ENCODE results near the gene CTU1.

Gene CTU1

GRCh38 chr19:51084505-51084904, 23.7 kb downstream of the CTU1 start:
- Histone ChIP-seq H3K36me3 (no peaks in the 10 kb centered on the region), H3K4me3 (ENCODE audit: low read depth, low read length) (no peak overlapping the region), H3K27ac (no peak overlapping the region), H3K27me3 (ENCODE audit: insufficient read depth, low read depth, severe bottlenecking) (peaks cover 91% of the 10 kb centered on the region), H3K9me3 (ENCODE audit: severe bottlenecking) (no peaks in the 10 kb centered on the region)
- no peak for TF ChIP-seq CTCF (IDR thresholded peaks at IDR 0.05; ENCODE audit: low read depth, low read length)
- DNase-seq, result no peak

DNA sequence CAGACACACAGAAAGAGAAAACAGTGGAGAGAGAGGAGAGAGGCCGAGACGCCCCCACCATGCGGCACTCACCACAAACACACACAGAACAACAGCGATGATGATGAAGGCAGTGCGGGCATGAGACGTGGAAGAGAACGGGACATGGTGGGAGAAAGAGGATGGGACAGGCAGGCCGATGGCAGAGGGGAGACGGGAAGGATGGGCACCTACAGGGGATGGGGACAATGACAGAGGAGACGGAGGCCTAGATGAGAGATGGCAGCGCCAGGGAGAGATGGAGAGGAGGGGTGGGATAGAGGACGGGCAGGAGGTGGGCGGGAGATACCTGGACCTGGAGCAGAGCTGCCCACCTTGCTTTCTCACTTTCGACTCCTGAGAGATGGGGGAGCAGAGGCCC, 24.4 kb downstream of the CTU1 start:
- peaks cover 86% of the 10 kb centered on the region for H3K27me3 ChIP-seq (ENCODE audit: insufficient read depth, low read depth, severe bottlenecking)
- H3K4me3 ChIP-seq (ENCODE audit: low read depth, low read length), result no peak overlapping the region
- H3K27ac ChIP-seq, result no peak overlapping the region
- no peak for TF ChIP-seq CTCF (IDR thresholded peaks at IDR 0.05; ENCODE audit: low read depth, low read length)
- DNase-seq, result no peak
- H3K9me3 ChIP-seq (ENCODE audit: severe bottlenecking), result no peaks in the 10 kb centered on the region
- H3K36me3 ChIP-seq, result no peaks in the 10 kb centered on the region

DNA sequence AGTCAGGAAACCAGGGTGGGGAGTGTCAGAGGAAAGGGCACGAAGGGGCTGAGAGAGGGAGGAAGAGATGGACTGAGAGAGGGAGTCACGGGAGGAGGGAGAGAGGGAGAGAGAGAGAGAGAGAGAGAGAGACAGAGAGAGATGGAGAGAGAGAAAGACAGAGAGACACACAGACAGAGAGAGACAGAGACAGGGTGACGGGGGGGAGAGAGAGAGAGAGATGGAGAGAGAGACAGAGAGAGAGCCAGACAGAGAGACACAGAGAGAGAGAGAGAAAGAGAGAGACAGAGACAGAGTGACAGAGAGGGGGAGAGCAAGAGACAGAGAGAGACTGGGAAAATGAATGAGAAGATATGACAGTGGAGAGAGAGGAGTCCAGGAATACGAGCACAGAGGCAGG, 25.0 kb downstream of the CTU1 start:
- TF ChIP-seq CTCF (IDR thresholded peaks at IDR 0.05; ENCODE audit: low read depth, low read length), result no peak
- Histone ChIP-seq H3K4me3 (ENCODE audit: low read depth, low read length) (no peak overlapping the region), H3K27me3 (ENCODE audit: insufficient read depth, low read depth, severe bottlenecking) (peaks cover 88% of the 10 kb centered on the region), H3K27ac (no peak overlapping the region), H3K36me3 (no peaks in the 10 kb centered on the region), H3K9me3 (ENCODE audit: severe bottlenecking) (no peaks in the 10 kb centered on the region)
- no peak for DNase-seq

DNA sequence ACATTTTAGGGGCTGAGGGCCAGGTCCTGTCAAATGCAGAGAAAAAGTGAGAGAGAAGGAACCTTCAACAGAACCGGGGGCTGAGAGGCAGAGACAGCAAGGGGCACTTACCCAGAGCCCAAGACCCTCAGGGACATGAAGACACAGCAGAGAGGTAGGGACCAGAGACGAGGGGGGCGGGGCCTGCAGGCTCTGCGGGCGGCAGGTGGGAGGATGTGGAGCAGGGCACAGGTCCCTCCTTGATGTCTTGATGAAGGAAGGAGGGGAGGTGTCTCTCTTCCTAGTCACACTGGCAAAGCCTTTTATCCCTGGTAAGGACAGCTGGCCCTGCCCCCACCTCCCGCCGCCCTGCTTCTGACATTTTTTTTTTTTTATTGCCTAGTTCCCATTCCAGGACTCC, 25.6 kb downstream of the CTU1 start, which contains the start of gene KLK14:
Gene KLK14 (minus strand): TSS at position 277 of the 400 bp plus-strand sequence. CDS start 273 bp downstream, at position 4.
- no peak for TF ChIP-seq CTCF (IDR thresholded peaks at IDR 0.05; ENCODE audit: low read depth, low read length)
- H3K9me3 ChIP-seq (ENCODE audit: severe bottlenecking), result no peaks in the 10 kb centered on the region

DNA sequence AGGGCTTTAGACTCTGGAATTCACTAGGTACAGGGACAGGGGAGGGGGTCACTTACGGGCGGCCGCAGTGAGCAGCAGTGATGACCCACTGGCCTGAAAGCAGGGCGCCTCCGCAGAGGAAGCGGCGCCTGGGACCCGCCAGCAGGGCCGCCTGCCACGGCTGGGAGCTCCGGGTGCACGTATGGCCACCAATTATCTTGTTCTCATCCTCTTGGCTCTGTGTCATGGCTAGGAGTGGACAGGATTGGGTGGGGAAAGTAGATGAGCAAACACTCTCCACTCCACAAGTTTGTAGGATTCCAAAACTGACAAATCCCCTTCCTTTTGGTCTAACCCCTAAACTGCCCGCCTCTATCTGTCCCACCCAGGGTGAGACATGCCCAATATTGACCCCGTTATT, 26.7 kb downstream of the CTU1 start:
- H3K36me3 ChIP-seq, result no peaks in the 10 kb centered on the region
- H3K27ac ChIP-seq, result no peak overlapping the region
- H3K4me3 ChIP-seq (ENCODE audit: low read depth, low read length), result no peak overlapping the region
- H3K9me3 ChIP-seq (ENCODE audit: severe bottlenecking), result no peaks in the 10 kb centered on the region
- peaks cover 87% of the 10 kb centered on the region for H3K27me3 ChIP-seq (ENCODE audit: insufficient read depth, low read depth, severe bottlenecking)
- TF ChIP-seq CTCF (IDR thresholded peaks at IDR 0.05; ENCODE audit: low read depth, low read length), result no peak
- DNase-seq, result no peak

More for the DNA sequence above, 25.6 kb downstream of the CTU1 start, which contains the start of gene KLK14:
- H3K27ac ChIP-seq, result no peak within 1 kb of the TSS
- no peak within 1 kb of the TSS for H3K4me3 ChIP-seq (ENCODE audit: low read depth, low read length)
- DNase-seq, result no peak
- peaks cover 85% of the 10 kb centered on the region for H3K27me3 ChIP-seq (ENCODE audit: insufficient read depth, low read depth, severe bottlenecking)
- H3K36me3 ChIP-seq, result no peaks in the 10 kb centered on the region

- TF ChIP-seq CTCF (IDR thresholded peaks at IDR 0.05; ENCODE audit: low read depth, low read length), result no peak
- DNase-seq, result no peak
- no peak overlapping the region for H3K27ac ChIP-seq
- H3K36me3 ChIP-seq, result no peaks in the 10 kb centered on the region
- peaks cover 85% of the 10 kb centered on the region for H3K27me3 ChIP-seq (ENCODE audit: insufficient read depth, low read depth, severe bottlenecking)
- H3K4me3 ChIP-seq (ENCODE audit: low read depth, low read length), result no peak overlapping the region
- H3K9me3 ChIP-seq (ENCODE audit: severe bottlenecking), result no peaks in the 10 kb centered on the region
Measured at GRCh38 chr19:51079481-51080110, 28.6 kb downstream of the CTU1 start.
